Vagina (tissue), 2 donors: Measurements from ENCODE around the gene REEP1. TPM values are rescaled to one million over a fixed set of nuclear protein-coding genes. Genes with fewer than 3 reads are reported as not detected.

Experiments used
- DNase-seq, 2 donors: peaks; one replicate each; pipeline ENCODE4 v3.0.0-alpha.2; 2017; ENCODE audit errors: extremely low spot score in 2 of 2
- H3K27ac ChIP-seq: fragments of 200-600 bp; sonication (generic); one replicate; pipeline ENCODE4 v1.5.1; 2019
- H3K27me3 ChIP-seq: fragments of 200-600 bp; sonication (generic); one replicate; pipeline ENCODE4 v1.5.1; 2019
- H3K36me3 ChIP-seq, 2 donors: fragments of 200-600 bp; sonication (generic); one replicate each; pipeline ENCODE4 v1.5.1; 2017 to 2019
- H3K4me1 ChIP-seq: fragments of 200-600 bp; sonication (generic); one replicate; pipeline ENCODE4 v1.5.1; 2019
- H3K4me3 ChIP-seq, 2 donors: fragments of 200-600 bp; sonication (generic); 1 replicate in 1 of 2; 2 replicates in 1 of 2; pipeline ENCODE4 v1.5.1; 2016 to 2019
- H3K9me3 ChIP-seq: fragments of 200-600 bp; sonication (generic); one replicate; pipeline ENCODE4 v1.5.1; 2019
- POLR2A ChIP-seq, 2 donors: fragments of 450-650 bp; IDR thresholded peaks; one replicate each; pipeline ENCODE4 v1.6.1; 2017; ENCODE audit warnings: antibody characterized with exemption in 2 of 2, mild to moderate bottlenecking in 2 of 2, moderate library complexity in 2 of 2
- POLR2AphosphoS5 ChIP-seq, 2 donors: sonication (generic); formaldehyde crosslinking; IDR thresholded peaks; one replicate each; pipeline ENCODE4 v1.9.0; 2017; ENCODE audit warnings: antibody characterized with exemption in 2 of 2, mild to moderate bottlenecking in 2 of 2, low read depth in 1 of 2; ENCODE audit not compliant: insufficient read depth in 1 of 2
- intact Hi-C: fragments of 100-400 bp; cut with DNase I; formaldehyde crosslinking; loops from one replicate; pipeline ENCODE4 v1.15.1; 2023
- total RNA-seq: library from RNA; depleted of rRNA; stranded (reverse); fragments of >200 nt; gene quantifications from one replicate; pipeline ENCODE4 v1.2.3, GENCODE V29; 2016
- TF ChIP-seq, protein P1 (sequence below), 3 experiments: fragments of 450-650 bp in 2 of 3; fragments of 200-600 bp in 1 of 3; sonication (generic) in 1 of 3; IDR thresholded peaks; one replicate each; pipeline ENCODE4 v1.5.1; 2017 to 2019; ENCODE audit warnings: antibody characterized with exemption in 3 of 3, mild to moderate bottlenecking in 2 of 3, moderate library complexity in 2 of 3

The REEP1 gene
- total RNA-seq, 1 donor from 2014 or later, result 13.5 TPM

DNA sequence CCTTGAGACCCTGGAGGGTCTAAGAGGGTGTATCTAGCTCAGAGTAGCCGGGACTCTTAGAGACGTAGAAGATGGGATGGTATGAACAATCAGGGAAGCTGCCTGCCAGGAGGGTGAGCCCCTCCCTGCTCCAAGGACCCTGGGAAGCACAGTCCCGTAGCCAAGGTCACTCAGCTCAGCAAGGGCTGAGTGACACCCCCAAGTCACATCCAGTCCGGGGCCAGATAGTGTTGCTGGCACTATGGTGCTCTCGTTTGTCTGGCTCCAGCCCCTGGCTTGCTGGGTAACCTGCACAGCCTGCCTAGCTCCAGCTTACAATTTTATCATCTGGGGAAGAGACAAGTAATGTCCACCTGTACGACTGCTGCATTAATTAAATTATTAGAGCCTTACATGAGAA is 22.3 kb downstream of the REEP1 start:
- no peaks in the 10 kb centered on the region for H3K36me3 ChIP-seq
- no peaks in the 10 kb centered on the region for H3K9me3 ChIP-seq
- H3K27ac ChIP-seq, result no peak overlapping the region
- no peaks in the 10 kb centered on the region for H3K4me1 ChIP-seq
- DNase-seq, result no peak
- TF ChIP-seq POLR2A (IDR thresholded peaks at IDR 0.05) (no peak), POLR2AphosphoS5 (IDR thresholded peaks at IDR 0.05; ENCODE audit: insufficient read depth in 1 of 2, low read depth in 1 of 2) (no peak)
- intact Hi-C loops, result no loop called here
- no peaks in the 10 kb centered on the region for H3K27me3 ChIP-seq
- no peak overlapping the region for H3K4me3 ChIP-seq

DNA sequence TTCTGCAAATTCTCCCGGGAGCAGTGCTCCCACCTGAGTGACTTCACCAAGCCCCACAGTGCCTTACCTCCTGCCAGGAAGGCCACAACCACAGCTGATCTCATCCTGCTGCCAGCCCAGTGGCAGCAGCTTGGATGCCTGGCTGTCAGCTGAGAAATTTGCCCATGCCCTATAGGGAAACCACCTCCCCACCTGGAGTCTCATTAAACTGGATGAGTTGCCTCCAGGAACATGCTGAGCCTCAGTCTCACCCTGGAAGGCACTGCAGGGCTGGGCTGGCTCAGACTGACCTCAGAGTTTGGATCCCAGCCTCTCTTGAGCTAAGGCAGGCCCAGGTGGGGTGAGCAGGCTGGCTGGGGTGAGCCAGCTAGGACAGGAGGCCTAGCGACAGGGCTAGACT is 23.3 kb downstream of the REEP1 start:
- H3K36me3 ChIP-seq, result no peaks in the 10 kb centered on the region
- H3K27me3 ChIP-seq, result no peaks in the 10 kb centered on the region
- no peak for DNase-seq
- intact Hi-C loops, result no loop called here
- TF ChIP-seq, protein P1, sequence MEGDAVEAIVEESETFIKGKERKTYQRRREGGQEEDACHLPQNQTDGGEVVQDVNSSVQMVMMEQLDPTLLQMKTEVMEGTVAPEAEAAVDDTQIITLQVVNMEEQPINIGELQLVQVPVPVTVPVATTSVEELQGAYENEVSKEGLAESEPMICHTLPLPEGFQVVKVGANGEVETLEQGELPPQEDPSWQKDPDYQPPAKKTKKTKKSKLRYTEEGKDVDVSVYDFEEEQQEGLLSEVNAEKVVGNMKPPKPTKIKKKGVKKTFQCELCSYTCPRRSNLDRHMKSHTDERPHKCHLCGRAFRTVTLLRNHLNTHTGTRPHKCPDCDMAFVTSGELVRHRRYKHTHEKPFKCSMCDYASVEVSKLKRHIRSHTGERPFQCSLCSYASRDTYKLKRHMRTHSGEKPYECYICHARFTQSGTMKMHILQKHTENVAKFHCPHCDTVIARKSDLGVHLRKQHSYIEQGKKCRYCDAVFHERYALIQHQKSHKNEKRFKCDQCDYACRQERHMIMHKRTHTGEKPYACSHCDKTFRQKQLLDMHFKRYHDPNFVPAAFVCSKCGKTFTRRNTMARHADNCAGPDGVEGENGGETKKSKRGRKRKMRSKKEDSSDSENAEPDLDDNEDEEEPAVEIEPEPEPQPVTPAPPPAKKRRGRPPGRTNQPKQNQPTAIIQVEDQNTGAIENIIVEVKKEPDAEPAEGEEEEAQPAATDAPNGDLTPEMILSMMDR (IDR thresholded peaks at IDR 0.05), result no peak
- TF ChIP-seq POLR2A (IDR thresholded peaks at IDR 0.05) (no peak), POLR2AphosphoS5 (IDR thresholded peaks at IDR 0.05; ENCODE audit: insufficient read depth in 1 of 2, low read depth in 1 of 2) (no peak)
- no peaks in the 10 kb centered on the region for H3K4me1 ChIP-seq
- no peak overlapping the region for H3K4me3 ChIP-seq
- H3K27ac ChIP-seq, result no peak overlapping the region
- H3K9me3 ChIP-seq, result no peaks in the 10 kb centered on the region

DNA sequence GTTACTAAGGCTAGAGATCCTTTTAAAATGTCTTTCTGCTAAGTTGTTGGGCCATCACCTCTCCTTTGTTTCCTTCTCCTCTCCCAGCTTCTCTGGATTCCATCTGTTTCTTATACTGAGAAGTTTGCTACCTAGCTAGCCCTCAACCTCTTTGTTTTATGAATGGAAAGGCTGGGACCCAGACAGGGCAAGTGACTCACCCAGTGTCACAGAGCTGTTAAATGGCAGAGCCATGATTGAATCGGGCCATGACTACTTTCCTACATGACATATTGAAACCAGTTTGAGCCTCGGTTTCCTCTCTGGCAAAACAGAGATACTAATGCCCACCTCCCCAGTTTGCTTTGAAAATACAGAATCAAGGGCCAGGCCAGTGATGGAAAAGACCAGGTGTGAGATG is 24.1 kb downstream of the REEP1 start:
- H3K4me3 ChIP-seq, result no peak overlapping the region
- H3K36me3 ChIP-seq, result no peaks in the 10 kb centered on the region
- TF ChIP-seq, protein P1 (IDR thresholded peaks at IDR 0.05), result no peak
- TF ChIP-seq POLR2AphosphoS5 (IDR thresholded peaks at IDR 0.05; ENCODE audit: insufficient read depth in 1 of 2, low read depth in 1 of 2) (no peak), POLR2A (IDR thresholded peaks at IDR 0.05) (no peak)
- H3K9me3 ChIP-seq, result no peaks in the 10 kb centered on the region
- intact Hi-C loops, result no loop called here
- H3K27ac ChIP-seq, result no peak overlapping the region
- no peak for DNase-seq
- H3K27me3 ChIP-seq, result no peaks in the 10 kb centered on the region
- no peaks in the 10 kb centered on the region for H3K4me1 ChIP-seq

DNA sequence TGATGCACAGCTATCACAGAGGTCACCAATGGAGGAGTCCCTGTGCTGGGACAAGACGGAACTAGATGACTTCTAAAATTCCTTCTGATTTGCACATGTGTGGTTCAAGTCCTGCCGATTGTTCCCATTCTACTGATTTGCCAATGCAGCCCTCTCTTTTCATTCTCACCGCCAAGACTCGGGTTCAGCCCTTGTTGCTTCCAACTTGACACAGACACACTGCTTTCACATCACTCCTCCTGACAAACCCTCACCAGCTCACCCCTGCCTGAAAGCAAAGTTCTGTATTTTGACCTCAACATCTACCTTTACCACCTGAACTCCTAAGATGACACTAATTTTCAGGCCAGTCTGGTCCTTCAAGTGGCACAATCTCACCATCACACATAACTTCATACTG is 25.5 kb downstream of the REEP1 start:
- DNase-seq, result no peak
- H3K27ac ChIP-seq, result no peak overlapping the region

DNA sequence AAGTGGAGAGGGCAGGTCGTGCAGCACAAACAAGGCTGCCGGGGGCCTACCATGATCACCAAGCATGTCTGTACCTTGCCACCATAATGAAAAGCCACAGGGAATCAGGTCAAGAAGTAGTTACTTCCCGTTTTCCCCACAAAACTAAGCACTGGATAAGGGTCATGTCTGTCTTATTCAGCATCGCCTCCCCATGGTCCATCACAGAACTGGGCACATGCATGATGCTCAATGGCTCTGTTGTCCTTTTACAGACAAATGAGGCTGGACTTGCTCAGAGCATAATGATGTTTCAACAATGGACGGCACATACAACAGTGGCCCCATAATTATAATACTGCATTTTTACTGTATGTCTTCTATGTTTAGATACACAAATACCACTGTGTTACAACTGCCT is 27.5 kb downstream of the REEP1 start:
- Histone ChIP-seq H3K4me3 (no peak overlapping the region), H3K27ac (no peak overlapping the region), H3K27me3 (no peaks in the 10 kb centered on the region), H3K9me3 (no peaks in the 10 kb centered on the region), H3K4me1 (peaks cover 5% of the 10 kb centered on the region), H3K36me3 (no peaks in the 10 kb centered on the region)
- no peak for DNase-seq
- intact Hi-C loops, result no loop called here
- TF ChIP-seq POLR2A (IDR thresholded peaks at IDR 0.05) (no peak), POLR2AphosphoS5 (IDR thresholded peaks at IDR 0.05; ENCODE audit: insufficient read depth in 1 of 2, low read depth in 1 of 2) (no peak)
- TF ChIP-seq, protein P1 (IDR thresholded peaks at IDR 0.05), result no peak

More for the DNA sequence above, 25.5 kb downstream of the REEP1 start:
- Histone ChIP-seq H3K4me3 (no peak overlapping the region), H3K27me3 (no peaks in the 10 kb centered on the region), H3K36me3 (no peaks in the 10 kb centered on the region), H3K9me3 (no peaks in the 10 kb centered on the region), H3K4me1 (no peaks in the 10 kb centered on the region)
- TF ChIP-seq POLR2AphosphoS5 (IDR thresholded peaks at IDR 0.05; ENCODE audit: insufficient read depth in 1 of 2, low read depth in 1 of 2) (no peak), POLR2A (IDR thresholded peaks at IDR 0.05) (no peak)
- TF ChIP-seq, protein P1 (IDR thresholded peaks at IDR 0.05), result no peak
- intact Hi-C loops, result no loop called here
